Loucy (cell line): ENCODE measurements around the gene SLCO2A1.

Source experiments
- CTCF ChIP-seq: fragments of 200-600 bp; sonication (generic); conservative IDR thresholded peaks from 2 replicates; pipeline ENCODE4 v1.5.1; 2014; ENCODE audit warnings: mild to moderate bottlenecking, antibody characterized with exemption, low read length
- EZH2phosphoT487 ChIP-seq: fragments of 200-600 bp; IDR thresholded peaks from 2 replicates; pipeline ENCODE4 v1.6.1; 2018; ENCODE audit warnings: antibody characterized with exemption, mild to moderate bottlenecking, moderate library complexity, borderline replicate concordance

- no peak for TF ChIP-seq CTCF
- TF ChIP-seq EZH2phosphoT487: no peak
Observed at GRCh38 chr3:134076851-134077250, 47.1 kb upstream of the SLCO2A1 start.
